ENCODE results near the gene KLF17. TPM values are rescaled to one million over a fixed set of nuclear protein-coding genes. Genes with fewer than 3 reads are reported as not detected.
A peak's percentile ranks its signal among the peaks of the same experiment; 100 is the strongest.

Gene KLF17
- total RNA-seq, 2 experiments from 2014 or later = not detected

DNA sequence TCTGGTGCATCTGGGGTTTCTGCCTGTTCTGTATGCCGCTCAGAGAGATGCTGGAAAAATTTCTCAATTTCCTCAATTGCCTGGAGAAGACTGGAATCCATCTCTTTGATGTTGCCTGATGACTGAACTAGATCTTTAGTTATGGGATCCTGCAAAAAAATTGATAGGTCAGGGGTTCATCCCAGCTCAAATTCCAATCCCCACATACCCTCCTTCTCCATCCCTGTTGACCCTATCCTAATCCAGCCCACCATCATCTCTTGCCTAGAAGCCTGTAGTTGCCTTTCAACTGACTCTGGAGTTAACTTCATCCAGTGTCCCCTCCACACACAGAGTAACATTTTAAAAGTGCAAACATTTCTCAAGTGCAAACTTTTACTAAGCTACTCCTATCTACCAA lies 22.9 kb downstream of the KLF17 start, which contains the start of gene KLF18:
Gene KLF18, minus strand, starts transcription at position 101 of the 400 bp plus-strand sequence. Its CDS starts 0 bp downstream, at position 101.
- Mint-ChIP-seq H3K36me3 (ENCODE audit: low read depth) (peaks cover 2% of the 10 kb centered on the region), H3K4me1 (ENCODE audit: low read depth) (no peaks in the 10 kb centered on the region)
- intact Hi-C loops (cut with micrococcal nuclease) = no loop called here

GRCh38 chr1:44144962-44145756 lies 26.5 kb downstream of the KLF17 start:
- Mint-ChIP-seq H3K4me1 (ENCODE audit: low read depth) (no peaks in the 10 kb centered on the region), H3K4me3 (no peak overlapping the region), H3K36me3 (ENCODE audit: low read depth) (peaks cover 2% of the 10 kb centered on the region), H3K27ac (no peak overlapping the region), H3K27me3 (ENCODE audit: low read depth) (peaks cover 6% of the 10 kb centered on the region), H3K9me3 (peaks cover 23% of the 10 kb centered on the region)
- DNase-seq = no peak
- intact Hi-C loops (cut with micrococcal nuclease) = no loop called here
- CTCF ChIA-PET = no interaction called here

More for the DNA sequence above, 22.9 kb downstream of the KLF17 start, which contains the start of gene KLF18:
- DNase-seq = no peak
- no peak within 1 kb of the TSS for H3K4me3 Mint-ChIP-seq
- CTCF ChIA-PET = no interaction called here
- no peaks in the 10 kb centered on the region for H3K27me3 Mint-ChIP-seq (ENCODE audit: low read depth)
- H3K27ac Mint-ChIP-seq = no peak within 1 kb of the TSS
- H3K9me3 Mint-ChIP-seq = peaks cover 20% of the 10 kb centered on the region

GRCh38 chr1:44146536-44147361 lies 28.1 kb downstream of the KLF17 start:
- peaks cover 9% of the 10 kb centered on the region for H3K27me3 Mint-ChIP-seq (ENCODE audit: low read depth)
- H3K9me3 Mint-ChIP-seq = peaks cover 23% of the 10 kb centered on the region
- DNase-seq = no peak
- H3K36me3 Mint-ChIP-seq (ENCODE audit: low read depth) = peaks cover 2% of the 10 kb centered on the region
- H3K4me1 Mint-ChIP-seq (ENCODE audit: low read depth) = peaks cover 9% of the 10 kb centered on the region
- CTCF ChIA-PET = no interaction called here
- intact Hi-C loops (cut with micrococcal nuclease) = no loop called here
- no peak overlapping the region for H3K27ac Mint-ChIP-seq
- no peak overlapping the region for H3K4me3 Mint-ChIP-seq

- H3K36me3 Mint-ChIP-seq (ENCODE audit: low read depth) = peaks cover 2% of the 10 kb centered on the region
- intact Hi-C loops (cut with micrococcal nuclease) = no loop called here
- no peak for DNase-seq
- CTCF ChIA-PET = no interaction called here
- no peak overlapping the region for H3K27ac Mint-ChIP-seq
- H3K4me1 Mint-ChIP-seq (ENCODE audit: low read depth) = peaks cover 11% of the 10 kb centered on the region
- peaks cover 23% of the 10 kb centered on the region for H3K9me3 Mint-ChIP-seq
- H3K4me3 Mint-ChIP-seq = no peak overlapping the region
- peaks cover 9% of the 10 kb centered on the region for H3K27me3 Mint-ChIP-seq (ENCODE audit: low read depth)
Measured at GRCh38 chr1:44147582-44147981, 29.0 kb downstream of the KLF17 start.

DNA sequence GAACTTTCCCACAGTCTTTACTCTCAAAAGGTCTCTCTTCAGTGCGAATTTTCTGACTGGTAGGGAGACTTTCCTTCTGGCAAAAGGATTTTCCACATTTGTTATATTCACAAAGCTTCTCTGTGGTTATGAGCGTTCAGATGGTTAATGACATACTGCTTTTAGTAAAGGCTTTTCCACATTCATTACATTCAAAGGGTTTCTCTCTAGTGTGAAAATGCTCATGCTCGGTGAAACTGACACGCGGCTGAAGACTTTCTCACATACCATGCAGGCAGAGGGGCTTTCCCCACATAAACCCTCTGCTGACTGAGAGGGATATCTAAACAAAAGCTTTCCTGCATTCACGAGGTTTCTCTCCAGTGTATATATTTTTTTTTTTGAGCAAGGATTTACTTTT lies 32.7 kb downstream of the KLF17 start:
- DNase-seq = peak; percentile 42
- peaks cover 13% of the 10 kb centered on the region for H3K27me3 Mint-ChIP-seq (ENCODE audit: low read depth)
- CTCF ChIA-PET = no interaction called here
- H3K4me3 Mint-ChIP-seq = no peak overlapping the region
- intact Hi-C loops (cut with micrococcal nuclease) = no loop called here
- no peaks in the 10 kb centered on the region for H3K36me3 Mint-ChIP-seq (ENCODE audit: low read depth)
- peaks cover 5% of the 10 kb centered on the region for H3K9me3 Mint-ChIP-seq
- no peak overlapping the region for H3K27ac Mint-ChIP-seq
- peaks cover 11% of the 10 kb centered on the region for H3K4me1 Mint-ChIP-seq (ENCODE audit: low read depth)

DNA sequence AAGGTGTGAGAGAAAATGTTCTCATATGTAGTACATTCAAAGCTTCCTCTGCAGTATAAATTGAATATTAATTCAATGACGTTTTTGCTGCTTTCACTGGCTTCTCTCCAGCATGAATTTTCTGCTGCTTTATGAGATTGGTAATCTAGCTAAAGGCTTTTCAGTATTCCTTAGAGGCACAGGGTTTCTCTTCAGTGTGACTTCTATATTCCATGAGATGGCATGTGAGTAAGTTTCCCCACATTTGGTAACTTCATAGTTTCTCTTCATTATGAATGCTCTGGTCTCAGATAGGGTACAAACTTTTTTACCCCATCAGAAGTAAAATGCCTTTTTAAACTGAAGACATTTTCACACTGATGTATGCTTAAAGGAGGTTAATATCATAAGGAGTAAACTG lies 33.2 kb downstream of the KLF17 start:
- intact Hi-C loops (cut with micrococcal nuclease) = no loop called here
- CTCF ChIA-PET = no interaction called here
- H3K27me3 Mint-ChIP-seq (ENCODE audit: low read depth) = peaks cover 13% of the 10 kb centered on the region

GRCh38 chr1:44152692-44153091 lies 34.1 kb downstream of the KLF17 start:
- intact Hi-C loops (cut with micrococcal nuclease) = no loop called here
- no peaks in the 10 kb centered on the region for H3K36me3 Mint-ChIP-seq (ENCODE audit: low read depth)
- peaks cover 11% of the 10 kb centered on the region for H3K4me1 Mint-ChIP-seq (ENCODE audit: low read depth)
- no peak overlapping the region for H3K4me3 Mint-ChIP-seq
- no peaks in the 10 kb centered on the region for H3K9me3 Mint-ChIP-seq
- no peak for DNase-seq
- CTCF ChIA-PET = no interaction called here
- H3K27me3 Mint-ChIP-seq (ENCODE audit: low read depth) = peaks cover 13% of the 10 kb centered on the region
- no peak overlapping the region for H3K27ac Mint-ChIP-seq

More for the DNA sequence above, 33.2 kb downstream of the KLF17 start:
- Mint-ChIP-seq H3K36me3 (ENCODE audit: low read depth) (no peaks in the 10 kb centered on the region), H3K4me3 (no peak overlapping the region), H3K4me1 (ENCODE audit: low read depth) (peaks cover 11% of the 10 kb centered on the region), H3K9me3 (peaks cover 1% of the 10 kb centered on the region), H3K27ac (no peak overlapping the region)
- no peak for DNase-seq

DNA sequence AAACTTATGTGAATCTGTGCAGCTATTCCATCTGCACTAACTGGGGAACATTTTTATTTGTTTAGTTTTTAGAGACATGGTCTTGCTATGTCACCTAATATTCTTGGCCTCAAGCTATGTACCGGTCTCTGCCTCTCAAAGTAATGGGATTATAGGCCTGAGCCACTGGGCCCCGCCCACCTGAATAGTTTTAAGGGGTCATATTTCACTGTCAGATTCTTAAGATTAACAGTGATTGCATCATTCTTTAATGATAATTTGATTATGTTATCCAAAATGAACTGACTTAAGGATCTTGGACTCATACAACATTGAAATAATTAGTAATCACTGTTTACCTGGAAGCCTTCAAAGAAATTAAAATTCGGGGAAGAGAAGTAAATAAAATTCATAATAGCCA lies 35.4 kb downstream of the KLF17 start:
- Mint-ChIP-seq H3K4me1 (ENCODE audit: low read depth) (peaks cover 11% of the 10 kb centered on the region), H3K27ac (no peak overlapping the region), H3K27me3 (ENCODE audit: low read depth) (peaks cover 9% of the 10 kb centered on the region), H3K9me3 (no peaks in the 10 kb centered on the region), H3K4me3 (no peak overlapping the region), H3K36me3 (ENCODE audit: low read depth) (no peaks in the 10 kb centered on the region)
- intact Hi-C loops (cut with micrococcal nuclease) = no loop called here
- DNase-seq = no peak
- CTCF ChIA-PET = no interaction called here

DNA sequence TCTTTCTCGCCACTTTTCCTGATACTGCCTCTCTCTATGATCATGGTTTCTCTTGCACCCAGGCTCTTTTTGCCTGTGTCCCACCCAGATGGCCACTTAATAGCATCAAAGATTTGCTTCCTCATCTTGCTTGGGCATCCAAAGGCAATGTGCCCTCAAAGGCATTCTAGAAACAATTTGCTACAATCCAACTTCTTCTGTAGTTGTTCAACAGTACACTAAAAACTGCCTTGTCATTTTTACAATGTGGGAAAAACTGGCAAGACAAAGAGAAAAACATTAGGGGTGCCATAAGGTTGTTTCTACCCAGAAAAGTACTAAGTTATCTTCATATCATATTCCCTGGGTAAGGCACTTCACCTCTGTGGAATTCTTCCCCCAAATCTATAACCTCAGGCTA lies 39.3 kb downstream of the KLF17 start:
- no peak overlapping the region for H3K27ac Mint-ChIP-seq
- CTCF ChIA-PET = no interaction called here
- no peaks in the 10 kb centered on the region for H3K4me1 Mint-ChIP-seq (ENCODE audit: low read depth)
- no peaks in the 10 kb centered on the region for H3K36me3 Mint-ChIP-seq (ENCODE audit: low read depth)
- intact Hi-C loops (cut with micrococcal nuclease) = no loop called here
- no peaks in the 10 kb centered on the region for H3K9me3 Mint-ChIP-seq
- no peak for DNase-seq
- no peak overlapping the region for H3K4me3 Mint-ChIP-seq
- peaks cover 4% of the 10 kb centered on the region for H3K27me3 Mint-ChIP-seq (ENCODE audit: low read depth)

- Mint-ChIP-seq H3K4me1 (ENCODE audit: low read depth) (no peaks in the 10 kb centered on the region), H3K27ac (no peak overlapping the region), H3K27me3 (ENCODE audit: low read depth) (peaks cover 4% of the 10 kb centered on the region), H3K4me3 (no peak overlapping the region), H3K36me3 (ENCODE audit: low read depth) (no peaks in the 10 kb centered on the region), H3K9me3 (no peaks in the 10 kb centered on the region)
- CTCF ChIA-PET = no interaction called here
- intact Hi-C loops (cut with micrococcal nuclease) = no loop called here
- no peak for DNase-seq
Measured at GRCh38 chr1:44158871-44159270, 40.2 kb downstream of the KLF17 start.

DNA sequence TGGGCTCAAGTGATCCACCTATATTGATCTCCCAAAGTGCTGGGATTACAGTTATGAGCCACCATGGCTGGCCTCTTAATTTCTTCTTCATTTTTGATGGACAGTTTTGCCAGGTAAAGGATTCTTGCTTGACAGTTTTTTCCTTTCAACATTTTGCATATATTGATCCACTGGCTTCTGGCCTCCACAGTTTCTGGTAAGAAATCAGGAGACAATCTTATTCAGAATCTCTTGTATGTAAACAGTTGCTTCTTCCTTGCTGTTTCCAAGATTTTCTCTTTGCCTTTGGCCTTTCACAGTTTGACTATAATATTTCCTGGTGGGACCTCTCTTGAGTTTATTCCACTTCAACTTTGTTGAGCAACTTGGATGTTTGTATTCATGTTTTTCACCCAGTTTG lies 42.9 kb downstream of the KLF17 start:
- Mint-ChIP-seq H3K4me1 (ENCODE audit: low read depth) (no peaks in the 10 kb centered on the region), H3K36me3 (ENCODE audit: low read depth) (no peaks in the 10 kb centered on the region), H3K27ac (no peak overlapping the region), H3K9me3 (no peaks in the 10 kb centered on the region), H3K27me3 (ENCODE audit: low read depth) (peaks cover 3% of the 10 kb centered on the region), H3K4me3 (no peak overlapping the region)
- DNase-seq = no peak
- CTCF ChIA-PET = no interaction called here
- intact Hi-C loops (cut with micrococcal nuclease) = no loop called here

- H3K36me3 Mint-ChIP-seq (ENCODE audit: low read depth) = no peaks in the 10 kb centered on the region
- CTCF ChIA-PET = no interaction called here
- peaks cover 4% of the 10 kb centered on the region for H3K27me3 Mint-ChIP-seq (ENCODE audit: low read depth)
- no peaks in the 10 kb centered on the region for H3K4me1 Mint-ChIP-seq (ENCODE audit: low read depth)
- DNase-seq = no peak
- no peak overlapping the region for H3K4me3 Mint-ChIP-seq
- peaks cover 8% of the 10 kb centered on the region for H3K9me3 Mint-ChIP-seq
- no peak overlapping the region for H3K27ac Mint-ChIP-seq
- intact Hi-C loops (cut with micrococcal nuclease) = no loop called here
Measured at GRCh38 chr1:44168520-44169098, 50.0 kb downstream of the KLF17 start.
